ENCODE results near the gene ID3.

DNA sequence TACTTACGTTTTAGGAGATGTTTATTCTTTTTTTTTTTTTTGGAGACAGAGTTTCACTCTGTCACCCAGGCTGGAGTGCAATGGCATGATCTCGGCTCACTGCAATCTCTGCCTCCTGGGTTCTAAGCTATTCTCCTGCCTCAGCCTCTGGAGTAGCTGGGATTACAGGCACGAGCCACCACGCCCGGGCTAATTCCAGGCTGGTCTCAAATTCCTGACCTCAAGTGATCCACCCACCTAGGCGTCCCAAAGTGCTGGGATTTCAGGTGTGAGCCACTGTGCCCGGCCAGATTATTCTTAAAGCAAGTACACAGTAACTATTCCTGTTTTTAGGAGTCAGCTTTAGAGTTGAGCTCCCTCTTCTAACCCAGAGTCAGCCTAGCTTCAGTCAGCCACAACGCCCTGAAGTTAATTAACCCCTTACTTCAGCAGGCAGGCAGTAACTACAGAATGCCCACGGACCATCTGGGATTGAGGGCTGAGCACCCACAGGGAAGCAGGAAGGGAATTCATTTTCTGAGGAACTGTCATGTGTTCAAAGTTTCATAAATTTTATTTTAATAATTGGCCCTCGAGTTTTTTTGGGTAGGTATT, 5.3 kb upstream of the ID3 start:
- TF ChIP-seq KDM1A (IDR thresholded peaks at IDR 0.05) (no peak), PREB (CRISPR knock-in tag; IDR thresholded peaks at IDR 0.05) (no peak), MAZ (CRISPR knock-in tag; conservative IDR thresholded peaks at IDR 0.05 in 1 of 2, IDR thresholded peaks at IDR 0.05 in 1 of 2) (no peak), ZNF140 (CRISPR knock-in tag; IDR thresholded peaks at IDR 0.05) (no peak), FOXK1 (CRISPR knock-in tag; IDR thresholded peaks at IDR 0.05; ENCODE audit: borderline replicate concordance) (no peak), EP400 (IDR thresholded peaks at IDR 0.05) (no peak), BRD4 (IDR thresholded peaks at IDR 0.05) (no peak), ZNF143 (CRISPR knock-in tag; IDR thresholded peaks at IDR 0.05) (no peak), PURB (CRISPR knock-in tag; IDR thresholded peaks at IDR 0.05; ENCODE audit: low read depth) (no peak), ZNF518B (CRISPR knock-in tag; IDR thresholded peaks at IDR 0.05) (no peak)
- TF ChIP-seq, protein P1, sequence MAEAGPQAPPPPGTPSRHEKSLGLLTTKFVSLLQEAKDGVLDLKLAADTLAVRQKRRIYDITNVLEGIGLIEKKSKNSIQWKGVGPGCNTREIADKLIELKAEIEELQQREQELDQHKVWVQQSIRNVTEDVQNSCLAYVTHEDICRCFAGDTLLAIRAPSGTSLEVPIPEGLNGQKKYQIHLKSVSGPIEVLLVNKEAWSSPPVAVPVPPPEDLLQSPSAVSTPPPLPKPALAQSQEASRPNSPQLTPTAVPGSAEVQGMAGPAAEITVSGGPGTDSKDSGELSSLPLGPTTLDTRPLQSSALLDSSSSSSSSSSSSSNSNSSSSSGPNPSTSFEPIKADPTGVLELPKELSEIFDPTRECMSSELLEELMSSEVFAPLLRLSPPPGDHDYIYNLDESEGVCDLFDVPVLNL (CRISPR knock-in tag; IDR thresholded peaks at IDR 0.05; ENCODE audit: low read depth), result no peak
- TF ChIP-seq, protein P2, sequence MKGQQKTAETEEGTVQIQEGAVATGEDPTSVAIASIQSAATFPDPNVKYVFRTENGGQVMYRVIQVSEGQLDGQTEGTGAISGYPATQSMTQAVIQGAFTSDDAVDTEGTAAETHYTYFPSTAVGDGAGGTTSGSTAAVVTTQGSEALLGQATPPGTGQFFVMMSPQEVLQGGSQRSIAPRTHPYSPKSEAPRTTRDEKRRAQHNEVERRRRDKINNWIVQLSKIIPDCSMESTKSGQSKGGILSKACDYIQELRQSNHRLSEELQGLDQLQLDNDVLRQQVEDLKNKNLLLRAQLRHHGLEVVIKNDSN (CRISPR knock-in tag; IDR thresholded peaks at IDR 0.05), result no peak
